LHCN-M2 (cell line): ENCODE data around the gene HS6ST3. TPM values are rescaled to one million over a fixed set of nuclear protein-coding genes. Genes with fewer than 3 reads are reported as not detected.

Experiments used
- DNase-seq: peaks from one replicate; pipeline ENCODE4 v3.0.0-alpha.2; 2012; ENCODE audit warnings: low read depth
- total RNA-seq: library from RNA; depleted of rRNA; stranded (reverse); fragments of >200 nt; gene quantifications from 2 replicates; pipeline ENCODE4 v1.2.3, GENCODE V29; 2014

The HS6ST3 gene
- total RNA-seq, 1 experiment from 2014 or later = not detected

DNA sequence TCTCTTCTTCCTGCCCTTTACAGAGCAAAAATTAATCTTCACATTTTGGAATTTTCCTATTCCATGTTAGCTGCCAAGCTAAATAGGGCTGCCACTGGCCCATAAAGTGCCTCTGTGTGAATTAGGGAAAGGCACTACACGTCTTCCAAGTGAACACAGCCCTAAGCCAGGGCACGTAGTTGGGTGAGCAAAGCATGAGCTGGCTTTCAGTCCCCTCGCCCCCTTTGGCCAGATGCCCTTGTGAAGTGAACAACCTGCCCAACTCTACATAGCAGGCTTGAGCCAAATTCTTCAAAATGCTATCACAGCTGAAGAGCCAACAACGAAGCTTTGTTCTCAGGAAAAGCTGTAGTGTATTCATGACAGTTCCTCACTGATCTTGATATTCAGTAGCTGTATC is 691.2 kb downstream of the HS6ST3 start:
- peak; percentile 17 for DNase-seq

DNA sequence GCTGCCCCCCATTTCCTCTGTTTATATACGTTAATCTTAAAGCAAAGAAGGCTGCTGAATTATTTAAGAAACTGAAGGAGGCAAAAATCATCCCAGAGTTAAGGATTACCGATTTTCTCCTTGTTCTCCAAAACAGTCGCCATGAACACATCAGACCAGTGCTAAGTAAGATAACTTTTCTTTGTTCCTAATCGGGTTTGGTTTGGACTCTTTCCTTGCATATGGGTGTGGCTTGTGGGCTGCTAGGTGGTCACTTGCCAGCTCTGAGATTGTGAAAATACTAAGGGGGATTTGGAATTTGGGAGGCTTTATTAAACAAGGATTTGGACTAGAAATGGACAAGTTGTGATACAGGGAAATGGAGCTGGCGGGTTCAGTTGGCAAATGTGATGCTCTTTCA is 692.3 kb downstream of the HS6ST3 start:
- DNase-seq = no peak

DNA sequence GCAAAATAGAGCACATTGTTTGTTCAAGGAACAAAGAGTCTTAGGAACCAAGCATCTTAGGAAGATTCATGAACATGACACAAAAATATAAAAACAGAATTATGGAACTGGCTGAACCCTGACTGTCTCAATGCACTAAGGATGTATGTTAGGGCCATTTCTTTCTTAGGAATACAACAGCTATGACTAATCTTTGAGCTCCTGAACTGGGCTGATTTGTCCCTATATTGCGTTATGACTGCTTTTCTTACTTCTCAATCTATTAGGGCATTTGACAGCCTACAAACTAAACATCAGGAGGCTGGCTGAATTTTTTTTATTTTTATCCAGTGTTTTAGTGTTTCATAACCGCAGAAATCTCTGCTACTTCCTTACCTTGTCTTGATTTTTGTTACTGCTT is 693.1 kb downstream of the HS6ST3 start:
- DNase-seq = no peak

GRCh38 chr13:96783511-96783910 is 693.6 kb downstream of the HS6ST3 start:
- DNase-seq = no peak

- DNase-seq = no peak
Observed at GRCh38 chr13:96785986-96786385, 696.1 kb downstream of the HS6ST3 start.

- DNase-seq = no peak
Observed at GRCh38 chr13:96792188-96792587, 702.3 kb downstream of the HS6ST3 start.

DNA sequence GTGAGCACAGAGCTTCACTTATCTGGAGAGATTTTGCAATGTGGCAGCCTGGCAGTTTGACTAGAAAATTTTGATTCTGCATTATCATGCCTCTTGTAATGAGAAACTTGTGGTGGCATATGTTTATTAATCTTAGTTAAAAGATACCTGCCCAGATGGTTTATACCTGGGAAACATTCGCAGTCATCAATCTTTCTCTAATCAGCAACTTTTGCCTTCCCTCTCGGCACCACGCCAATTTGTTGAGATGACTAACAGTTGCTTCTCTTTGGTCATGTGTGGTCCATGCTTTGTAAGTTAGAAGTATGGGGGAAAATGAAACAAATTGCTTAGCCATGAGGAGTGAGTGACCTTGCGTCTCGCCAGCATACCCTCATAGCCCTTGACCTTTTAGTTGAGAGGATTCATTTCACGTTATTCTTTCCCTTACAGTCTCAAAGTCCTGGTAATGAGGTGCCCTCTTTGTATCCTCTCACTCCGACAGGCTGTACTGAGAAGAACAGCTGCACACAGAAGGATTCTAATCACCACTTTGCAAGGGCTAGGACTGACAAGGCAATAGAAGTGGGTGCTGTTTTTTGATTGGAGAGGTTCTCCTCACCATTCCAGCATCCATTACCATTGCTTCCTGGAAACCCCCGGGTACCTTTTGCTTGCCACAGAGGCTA is 703.0 kb downstream of the HS6ST3 start:
- DNase-seq = peak; percentile 46

DNA sequence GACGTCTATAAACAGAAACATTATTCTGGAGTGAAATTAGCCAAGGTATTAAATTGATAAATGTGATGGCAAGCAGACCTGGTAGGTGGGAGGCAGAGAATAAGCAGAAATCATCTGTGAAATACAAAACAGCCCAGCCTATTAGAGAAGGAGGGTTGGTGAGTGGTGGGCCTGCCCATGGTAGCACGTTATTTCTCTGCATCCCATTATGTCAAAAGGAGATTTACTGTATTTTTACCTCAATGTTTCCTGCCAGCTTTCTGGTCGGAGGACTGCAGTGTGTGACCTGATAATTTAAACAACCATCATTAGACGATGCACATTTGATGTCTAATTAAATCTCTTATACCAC is 703.5 kb downstream of the HS6ST3 start:
- DNase-seq = no peak

GRCh38 chr13:96794669-96795068 is 704.8 kb downstream of the HS6ST3 start:
- no peak for DNase-seq

DNA sequence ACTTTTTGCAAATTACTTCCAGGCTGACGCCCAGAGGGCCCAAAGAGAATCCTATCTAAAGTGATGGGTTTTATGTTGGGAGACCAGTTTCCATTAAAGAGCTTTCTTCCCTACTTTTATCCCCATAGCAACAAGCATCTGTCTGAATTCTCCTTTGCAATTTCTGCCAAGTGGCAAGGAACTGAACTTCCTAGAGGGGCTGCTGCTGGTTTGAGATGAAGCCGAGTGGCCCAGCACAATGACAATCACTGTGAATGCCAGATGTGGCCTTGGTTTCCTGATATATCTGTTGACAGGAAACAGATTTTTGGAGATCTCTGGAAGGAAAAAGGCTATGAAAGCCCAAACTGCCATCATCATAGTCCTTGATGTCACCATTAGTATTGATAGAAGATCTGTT is 705.8 kb downstream of the HS6ST3 start:
- DNase-seq = no peak

DNA sequence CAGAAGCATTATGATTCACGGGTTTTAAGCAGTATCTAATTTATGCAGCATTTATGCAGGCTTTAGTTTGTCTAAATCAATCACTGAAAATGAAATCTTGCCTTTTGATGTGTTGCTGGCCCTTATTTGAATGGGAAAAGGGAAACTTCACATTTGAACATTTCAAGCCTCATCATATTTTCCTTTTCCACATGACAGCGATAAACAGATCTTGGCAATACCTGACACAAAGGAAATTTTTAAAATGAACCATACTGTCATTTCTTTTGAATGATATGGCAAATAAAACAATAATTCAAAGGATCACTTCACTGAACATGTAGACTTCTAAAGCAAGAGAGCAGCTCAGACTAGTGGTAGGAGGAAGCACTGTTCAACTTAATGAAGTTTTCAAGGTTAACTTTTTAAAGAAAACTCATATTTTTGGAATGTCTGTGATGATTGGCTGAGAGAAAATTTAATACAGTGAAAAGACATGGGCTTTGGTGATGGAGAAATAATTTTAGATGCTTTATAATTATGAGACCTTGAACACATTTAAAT is 706.3 kb downstream of the HS6ST3 start:
- DNase-seq = peak; percentile 16

DNA sequence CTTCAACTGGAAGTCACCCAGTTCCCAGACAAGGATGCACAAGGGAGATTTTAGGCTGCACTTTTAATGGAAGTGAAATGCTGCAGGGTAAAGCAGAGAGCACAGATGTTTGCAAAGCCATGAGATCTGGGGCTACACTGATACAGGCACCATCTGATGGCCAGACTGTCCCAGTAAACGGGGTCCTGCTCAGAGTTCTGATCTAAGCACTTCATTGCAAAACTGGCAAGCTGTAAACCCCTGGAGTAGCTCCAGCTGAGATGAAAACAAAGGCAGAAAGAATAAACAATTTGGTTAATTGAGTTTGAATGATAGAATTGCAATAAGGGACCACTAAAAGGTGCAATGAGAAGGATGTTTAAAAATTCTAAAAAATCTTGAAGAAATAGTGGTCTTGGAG is 707.2 kb downstream of the HS6ST3 start:
- no peak for DNase-seq

DNA sequence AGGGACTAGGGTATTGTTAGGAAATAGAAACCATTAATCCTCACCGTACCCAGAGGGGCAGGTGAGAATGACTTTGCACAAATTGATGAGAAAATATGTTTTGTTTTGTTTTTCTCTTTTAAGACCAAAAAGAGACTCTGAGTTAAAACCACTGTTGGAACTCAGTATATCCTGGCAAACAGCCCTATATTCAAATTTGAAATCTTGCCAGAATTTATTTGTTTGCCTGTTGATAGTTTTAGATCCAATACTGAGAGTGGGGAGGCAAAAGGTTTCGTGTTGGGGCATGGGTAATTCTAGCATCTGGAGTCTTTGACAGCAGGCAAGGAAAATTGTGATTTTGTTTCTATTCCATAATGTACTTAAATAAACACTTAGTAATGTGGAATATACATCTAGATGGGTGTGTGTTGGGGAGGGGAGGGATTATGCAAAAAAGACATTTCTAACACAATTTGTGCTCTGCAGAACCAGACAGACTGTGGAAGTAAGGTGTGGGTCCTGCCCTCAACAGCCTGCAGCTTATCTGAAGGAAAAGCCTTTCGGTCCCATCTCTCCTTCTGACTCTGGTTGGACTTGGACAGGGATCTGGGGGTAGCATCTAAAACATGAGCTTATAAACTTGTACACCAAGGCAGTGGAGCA is 713.7 kb downstream of the HS6ST3 start:
- DNase-seq = no peak

DNA sequence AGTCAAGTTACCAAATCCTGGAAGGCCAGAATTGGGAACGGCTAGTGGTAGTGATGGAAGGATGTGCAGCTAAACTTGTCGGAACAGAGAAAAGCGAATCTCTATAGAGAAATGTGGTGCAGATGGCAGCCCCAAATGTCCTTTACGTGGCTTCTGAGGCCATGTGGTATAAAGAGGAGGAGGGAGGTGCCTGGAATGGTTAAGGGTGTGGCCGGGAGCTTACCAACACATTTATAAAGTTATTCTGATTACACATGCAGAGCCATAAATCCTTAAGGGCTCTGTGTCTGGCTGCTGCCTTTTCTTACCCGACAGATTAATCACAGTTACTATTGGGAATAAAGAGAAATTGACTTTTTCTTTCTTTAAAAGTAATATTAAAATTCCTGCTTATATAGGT is 714.3 kb downstream of the HS6ST3 start:
- no peak for DNase-seq

GRCh38 chr13:96806746-96807145 is 716.8 kb downstream of the HS6ST3 start:
- DNase-seq = no peak

DNA sequence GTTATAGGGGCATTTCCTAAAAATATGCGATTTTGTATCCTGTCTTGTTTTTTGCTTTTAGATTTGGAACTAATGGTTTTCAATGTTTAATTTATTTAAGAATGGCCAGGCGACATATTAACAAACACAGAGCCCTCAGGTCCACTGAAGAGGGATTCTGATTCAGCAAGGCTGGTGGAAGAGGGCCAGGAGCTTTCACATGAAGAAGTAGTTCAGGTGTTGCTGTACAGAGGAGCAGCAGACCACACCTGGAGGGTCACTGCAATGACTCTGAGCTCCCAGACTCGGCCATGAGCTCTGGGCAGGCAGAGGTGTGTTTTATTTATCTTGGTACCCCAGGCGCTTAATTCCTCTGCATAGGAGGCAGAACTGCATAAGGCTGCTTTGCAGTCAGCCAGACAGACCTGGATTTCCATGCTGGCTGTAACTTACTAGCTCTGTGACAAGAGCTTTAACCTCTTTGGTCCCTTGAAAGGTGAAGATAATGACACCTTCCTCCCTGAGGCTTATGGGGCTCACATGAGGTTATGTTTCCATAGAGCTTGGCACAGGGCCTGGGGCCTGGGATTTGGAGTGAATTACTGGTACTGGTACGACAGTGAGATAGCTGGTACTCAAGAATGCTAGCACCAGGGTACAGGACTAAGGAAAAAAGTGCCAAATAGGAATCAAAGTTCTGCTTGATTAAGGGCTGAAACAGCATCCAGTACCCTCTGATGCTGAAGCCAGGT is 719.6 kb downstream of the HS6ST3 start:
- no peak for DNase-seq

- DNase-seq = no peak
Observed at GRCh38 chr13:96810104-96810503, 720.2 kb downstream of the HS6ST3 start.

DNA sequence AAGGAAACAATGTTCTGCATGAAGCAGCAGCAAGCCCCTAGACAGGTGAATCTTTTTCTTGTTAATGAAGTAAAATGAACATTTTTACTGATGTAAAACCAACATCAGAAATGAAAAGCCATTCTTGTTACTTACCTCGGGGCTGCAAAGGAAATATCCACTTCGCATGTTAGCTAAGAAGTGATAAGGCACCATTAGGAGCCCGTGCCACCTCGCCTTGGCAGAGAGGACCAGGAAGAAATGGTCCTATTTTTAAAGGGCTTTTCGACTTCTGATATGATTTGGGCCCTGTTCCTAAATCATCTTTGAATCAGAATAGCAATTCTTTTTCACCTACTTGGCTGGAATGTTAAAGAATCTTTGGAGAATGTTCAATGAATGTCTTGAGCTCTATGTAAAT is 721.1 kb downstream of the HS6ST3 start:
- no peak for DNase-seq

DNA sequence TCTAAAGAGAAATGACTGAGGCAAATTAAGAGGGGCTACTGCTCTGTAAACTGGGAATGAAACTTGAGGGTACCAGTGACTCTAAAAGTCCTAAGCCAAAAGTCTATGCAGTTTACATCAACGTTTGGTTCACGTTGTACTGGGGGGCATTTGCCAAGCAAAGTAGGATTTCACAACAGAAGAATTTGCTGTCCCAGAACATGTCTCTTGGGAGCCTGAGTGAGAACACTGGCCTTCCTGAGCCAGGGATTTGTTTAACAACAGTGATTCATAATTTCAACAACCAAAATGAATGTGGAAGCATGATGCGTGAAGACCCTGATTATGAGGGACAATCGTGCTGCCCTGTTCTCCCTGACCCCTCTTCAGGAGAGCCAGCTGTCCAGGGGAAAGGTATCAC is 726.4 kb downstream of the HS6ST3 start:
- DNase-seq = peak; percentile 33

DNA sequence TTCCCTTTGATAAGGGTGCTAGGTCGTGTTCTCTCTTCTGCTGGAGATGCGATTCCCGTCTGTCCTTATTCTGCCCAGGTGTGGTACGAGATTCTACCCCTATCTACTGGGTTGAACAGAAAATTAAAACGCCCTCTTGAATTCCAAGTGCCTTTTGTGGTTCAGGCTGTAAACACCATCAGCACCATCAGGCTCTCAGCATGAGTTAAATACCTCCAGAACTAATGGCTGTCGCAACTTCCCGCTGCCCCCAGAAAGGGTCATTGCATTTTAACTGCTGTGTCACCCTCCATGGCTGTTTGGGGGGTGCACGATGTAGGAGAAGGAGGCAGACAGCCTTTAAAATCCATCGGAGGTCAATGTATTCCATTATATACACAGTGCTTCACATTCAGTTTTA is 727.0 kb downstream of the HS6ST3 start:
- DNase-seq = no peak

DNA sequence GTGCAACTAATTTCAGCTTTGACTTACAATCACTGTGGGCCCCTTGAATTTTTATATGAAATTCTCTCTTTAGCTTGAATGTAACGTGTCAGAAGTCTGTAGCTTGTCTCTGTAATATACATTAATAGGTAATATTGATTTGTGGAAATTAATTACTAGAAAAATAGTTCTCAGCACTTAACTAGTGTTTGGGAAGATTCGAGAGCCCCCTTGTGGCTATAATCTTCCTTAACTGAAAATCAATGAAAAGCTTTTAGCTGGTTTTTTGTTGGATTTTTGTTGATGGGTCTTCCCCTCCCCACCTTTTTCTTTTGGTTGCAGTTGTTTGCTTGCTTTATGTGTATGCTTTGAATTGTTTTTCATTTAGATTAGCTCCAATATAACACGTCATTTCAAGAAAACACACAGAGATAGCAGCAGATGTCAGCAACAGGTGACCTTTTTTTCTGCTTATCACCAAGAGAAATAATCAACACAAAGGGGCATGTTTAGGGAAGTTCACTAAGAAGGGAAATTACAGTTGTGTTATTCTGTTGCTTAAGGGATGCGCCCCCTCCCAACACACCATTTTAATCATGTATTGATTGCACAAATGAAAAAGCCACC is 727.5 kb downstream of the HS6ST3 start:
- peak; percentile 12 for DNase-seq

GRCh38 chr13:96819375-96819774 is 729.5 kb downstream of the HS6ST3 start:
- DNase-seq = no peak
